Endothelial cell of umbilical vein (primary cell): ENCODE measurements around the gene LDLRAD3. TPM values are rescaled to one million over a fixed set of nuclear protein-coding genes. Genes with fewer than 3 reads are reported as not detected.

Experiments used
- BruUV-seq: library from RNA; stranded (reverse); fragments of 400-500 nt; replicated peaks from 2 replicates; lab custom pipeline; 2021; lab: Mats Ljungman, UMichigan
- CTCF ChIA-PET: fragments of 300-600, 350-600 bp; sonication (Branson Sonifier 250); formaldehyde crosslinking; loops from one replicate; lab custom pipeline; 2021; ENCODE audit warnings: antibody characterized with exemption, inconsistent platforms; lab: Charles Lee
- POLR2A ChIA-PET: fragments of 300-600, 350-600 bp; sonication (Branson Sonifier 250); formaldehyde crosslinking; loops from one replicate; lab custom pipeline; 2021; ENCODE audit warnings: antibody characterized with exemption, inconsistent platforms; lab: Charles Lee
- DNase-seq: peaks from one replicate; pipeline ENCODE4 v3.0.0-alpha.2; 2011; ENCODE audit warnings: low read depth, low spot score
- FAIRE-seq: peaks from 2 replicates; lab custom pipeline; 2011; peaks lifted over from hg19 to GRCh38; lab: Jason Lieb, UNC
- H2AFZ ChIP-seq: 2 replicates; pipeline ENCODE4 v1.6.0; 2012; ENCODE audit warnings: low read depth, low read length, control low read depth, inconsistent platforms
- H3K27ac ChIP-seq: 2 replicates; pipeline ENCODE4 v1.5.1; 2011; ENCODE audit warnings: low read depth, mild to moderate bottlenecking, control low read depth, low read length, moderate library complexity; ENCODE audit not compliant: insufficient read depth
- H3K27me3 ChIP-seq, 2 experiments: 2 replicates each; pipeline versions ENCODE4 v1.6.0 to v1.6.1; 2011; ENCODE audit warnings: low read length in 2 of 2, mixed read lengths in 1 of 2; ENCODE audit not compliant: control insufficient read depth in 2 of 2, insufficient read depth in 2 of 2
- H3K36me3 ChIP-seq, 2 experiments: 2 replicates in 1 of 2; 3 replicates in 1 of 2; pipeline ENCODE4 v1.5.1; 2011; ENCODE audit warnings: low read length in 2 of 2, mild to moderate bottlenecking in 1 of 2, moderate library complexity in 1 of 2; ENCODE audit not compliant: control insufficient read depth in 2 of 2, insufficient read depth in 2 of 2; ENCODE audit errors: extremely low read depth in 1 of 2
- H3K4me1 ChIP-seq: 3 replicates; pipeline ENCODE4 v1.5.1; 2011; ENCODE audit warnings: mild to moderate bottlenecking, low read length; ENCODE audit not compliant: control insufficient read depth, insufficient read depth; ENCODE audit errors: extremely low read depth
- H3K4me2 ChIP-seq: 2 replicates; pipeline ENCODE4 v1.6.1; 2011; ENCODE audit warnings: low read length, control low read depth, mixed read lengths; ENCODE audit not compliant: insufficient read depth
- H3K4me3 ChIP-seq, 3 experiments: fragments of 200-600 bp in 1 of 3; sonication (generic), shearing (Covaris generic) in 1 of 3; replicated peaks in 1 of 3; 2 replicates each; pipeline ENCODE4 v1.5.1; 2011 to 2016; ENCODE audit warnings: control low read depth in 3 of 3, low read length in 3 of 3, mild to moderate bottlenecking in 2 of 3, inconsistent platforms in 1 of 3, low read depth in 1 of 3, moderate library complexity in 1 of 3; ENCODE audit not compliant: insufficient read depth in 1 of 3
- H3K79me2 ChIP-seq: 2 replicates; pipeline ENCODE4 v1.6.0; 2012; ENCODE audit warnings: low read length, inconsistent platforms; ENCODE audit not compliant: control insufficient read depth, insufficient read depth
- H3K9ac ChIP-seq: replicated peaks from 2 replicates; pipeline ENCODE3; 2011; ENCODE audit warnings: low read length, control low read depth; ENCODE audit not compliant: insufficient read depth; ENCODE audit errors: extremely low read depth
- H3K9me1 ChIP-seq: replicated peaks from 3 replicates; pipeline ENCODE4 v1.6.0; 2011; ENCODE audit warnings: mild to moderate bottlenecking, low read length; ENCODE audit not compliant: control insufficient read depth, insufficient read depth; ENCODE audit errors: extremely low read depth
- H3K9me3 ChIP-seq: replicated peaks from 2 replicates; pipeline ENCODE4 v1.5.1; 2012; ENCODE audit warnings: low read length, inconsistent platforms; ENCODE audit not compliant: control insufficient read depth, insufficient read depth
- H4K20me1 ChIP-seq: replicated peaks from 2 replicates; pipeline ENCODE3; 2011; ENCODE audit warnings: mild to moderate bottlenecking, low read length; ENCODE audit not compliant: control insufficient read depth, insufficient read depth; ENCODE audit errors: extremely low read depth
- FOS ChIP-seq: IDR thresholded peaks from 2 replicates; pipeline ENCODE4 v1.6.1; 2011; ENCODE audit warnings: mild to moderate bottlenecking, low read length, moderate library complexity, borderline replicate concordance; ENCODE audit not compliant: insufficient read depth
- GATA2 ChIP-seq: IDR thresholded peaks from 2 replicates; pipeline ENCODE4 v1.7.0; 2011; ENCODE audit warnings: low read depth, mild to moderate bottlenecking, moderate library complexity, mixed read lengths, low read length; ENCODE audit not compliant: insufficient read length, insufficient read depth
- JUN ChIP-seq: IDR thresholded peaks from 2 replicates; pipeline ENCODE4 v1.6.1; 2011; ENCODE audit warnings: borderline replicate concordance, low read depth; ENCODE audit not compliant: insufficient read length, insufficient read depth
- MAX ChIP-seq: IDR thresholded peaks from 2 replicates; pipeline ENCODE4 v1.6.1; 2011; ENCODE audit not compliant: insufficient read depth, insufficient read length
- MYC ChIP-seq: IDR thresholded peaks from one replicate; pipeline ENCODE4 v1.6.1; 2011; ENCODE audit warnings: mild to moderate bottlenecking, low read depth, low read length
- POLR2A ChIP-seq: IDR thresholded peaks from 2 replicates; pipeline ENCODE4 v1.6.1; 2012; ENCODE audit warnings: low read depth, mild to moderate bottlenecking, control low read depth, low read length
- POLR2AphosphoS5 ChIP-seq: IDR thresholded peaks from 2 replicates; pipeline ENCODE4 v1.6.1; 2012; ENCODE audit warnings: low read depth, mild to moderate bottlenecking, control low read depth, low read length, moderate library complexity; ENCODE audit not compliant: insufficient read depth
- dilution Hi-C: fragments of 300-500 bp; cut with MboI; formaldehyde crosslinking; loops from one replicate; pipeline ENCODE4 v1.15.0; 2019; ENCODE audit warnings: low sequenced_read_pairs; ENCODE audit not compliant: extremely low pct_ligation_motif_present
- intact Hi-C: fragments of 100-400 bp; cut with micrococcal nuclease; formaldehyde crosslinking; loops from one replicate; pipeline ENCODE4 v1.10.0; 2022
- polyA plus RNA-seq, 4 experiments: library from polyadenylated mRNA; depleted of rRNA in 3 of 4; stranded (reverse) in 3 of 4; unstranded in 1 of 4; fragments of >200 nt; gene quantifications; 2 replicates each; pipeline versions ENCODE4 v1.2.1 to v1.2.3, GENCODE V29; 2011 to 2012; ENCODE audit warnings: missing spikeins in 1 of 4
- total RNA-seq: library from RNA; stranded (reverse); gene quantifications from 2 replicates; pipeline ENCODE4 v1.2.3, GENCODE V29; 2021

LDLRAD3 gene
- total and polyA plus RNA-seq, 2 donors (not counting 3 experiments of a cell fraction or from before 2014, with no cell fraction given): 17.9 to 25.1 TPM

- Histone ChIP-seq H3K9me3 (no peaks in the 10 kb centered on the region), H3K4me1 (peaks cover 51% of the 10 kb centered on the region), H3K79me2 (peaks cover 24% of the 10 kb centered on the region), H4K20me1 (no peaks in the 10 kb centered on the region), H3K9ac (peak overlapping the region; percentile 60), H3K4me3 (peak overlapping the region in 1 of 3 experiments; percentile 51), H2AFZ (no peak overlapping the region), H3K4me2 (peak overlapping the region; percentile 96), H3K27me3 (no peaks in the 10 kb centered on the region), H3K9me1 (no peaks in the 10 kb centered on the region), H3K27ac (peak overlapping the region; percentile 82), H3K36me3 (no peaks in the 10 kb centered on the region)
- ChIA-PET CTCF (interaction anchor here (1.3 to 2.1 kb wide), 3 partner anchors 47 to 187 kb away, joined by 7 to 16 read pairs (median 8); no protein-coding TSS in a partner anchor), POLR2A (no interaction called here)
- dilution Hi-C loops (no loop called here), intact Hi-C loops (loop anchor here (2.0 to 10.0 kb wide), 5 partner anchors 31 to 139 kb away; partner anchors contain the start of gene LDLRAD3)
- peak; percentile 88 for FAIRE-seq
- DNase-seq: peak; percentile 82
- peak; percentile 84 for TF ChIP-seq FOS
- no peak for TF ChIP-seq POLR2A
- no peak for TF ChIP-seq MYC
- no peak for TF ChIP-seq GATA2
- no peak for TF ChIP-seq MAX
- TF ChIP-seq POLR2AphosphoS5: no peak
- peak; percentile 92 for TF ChIP-seq JUN
- no TSS peak for BruUV-seq
These were observed 65.6 kb downstream of the LDLRAD3 start for GRCh38 chr11:36009473-36009872.
